Suprapubic skin (tissue), 4 donors: ENCODE measurements around the gene NRBF2. TPM values are rescaled to one million over a fixed set of nuclear protein-coding genes. Genes with fewer than 3 reads are reported as not detected.

Source experiments
- DNase-seq, 2 donors: peaks; one replicate each; pipeline ENCODE4 v3.0.0-alpha.2; 2019; ENCODE audit warnings: low spot score in 2 of 2
- H3K27ac ChIP-seq: fragments of 200-600 bp; sonication (generic); one replicate; pipeline ENCODE4 v1.5.1; 2019
- H3K27me3 ChIP-seq: fragments of 200-600 bp; sonication (generic); one replicate; pipeline ENCODE4 v1.5.1; 2019
- H3K36me3 ChIP-seq: fragments of 200-600 bp; sonication (generic); one replicate; pipeline ENCODE4 v1.5.1; 2019
- H3K4me1 ChIP-seq: fragments of 200-600 bp; sonication (generic); one replicate; pipeline ENCODE4 v1.5.1; 2019
- H3K4me3 ChIP-seq: fragments of 200-600 bp; sonication (generic); one replicate; pipeline ENCODE4 v1.5.1; 2019; ENCODE audit warnings: mild to moderate bottlenecking
- H3K9me3 ChIP-seq: fragments of 200-600 bp; sonication (generic); one replicate; pipeline ENCODE4 v1.5.1; 2019
- CTCF ChIP-seq, 2 donors: fragments of 200-600 bp in 1 of 2; fragments of 450-650 bp in 1 of 2; sonication (generic) in 1 of 2; IDR thresholded peaks; one replicate each; pipeline ENCODE4 v1.5.1; 2016 to 2019; ENCODE audit warnings: antibody characterized with exemption in 2 of 2, mild to moderate bottlenecking in 1 of 2, moderate library complexity in 1 of 2
- EP300 ChIP-seq: sonication (generic); formaldehyde crosslinking; IDR thresholded peaks from one replicate; pipeline ENCODE4 v1.6.1; 2017; ENCODE audit warnings: antibody characterized with exemption
- POLR2A ChIP-seq, 2 donors: fragments of 450-650 bp; IDR thresholded peaks; one replicate each; pipeline ENCODE4 v1.6.1; 2017; ENCODE audit warnings: antibody characterized with exemption in 2 of 2, mild to moderate bottlenecking in 2 of 2, moderate library complexity in 2 of 2
- POLR2AphosphoS5 ChIP-seq, 3 donors: sonication (generic); formaldehyde crosslinking; IDR thresholded peaks; one replicate each; pipeline ENCODE4 v1.6.1; 2017; ENCODE audit warnings: antibody characterized with exemption in 3 of 3
- WGBS: methylation state at CpG from one replicate; pipeline ENCODE4 v1.1.5; 2018; 5-methylcytosine and 5-hydroxymethylcytosine counted together
- total RNA-seq, 4 donors: library from RNA; depleted of rRNA; stranded (reverse); fragments of >200 nt; gene quantifications; one replicate each; pipeline ENCODE4 v1.1.0, GENCODE V29; 2016

The NRBF2 gene
- total RNA-seq, 4 donors from 2014 or later: 10.9 to 23.2 (median 13.9) TPM

GRCh38 chr10:63105225-63106110, 27.7 kb upstream of the NRBF2 start:
- Histone ChIP-seq H3K4me1 (peaks cover 12% of the 10 kb centered on the region), H3K27ac (peak overlapping the region; percentile 39), H3K9me3 (no peaks in the 10 kb centered on the region), H3K4me3 (no peak overlapping the region), H3K27me3 (no peaks in the 10 kb centered on the region), H3K36me3 (no peaks in the 10 kb centered on the region)
- WGBS: 81% methylated on average over 11 of the region's 11 CpGs
- TF ChIP-seq POLR2AphosphoS5 (IDR thresholded peaks at IDR 0.05) (no peak), POLR2A (IDR thresholded peaks at IDR 0.05) (no peak), CTCF (IDR thresholded peaks at IDR 0.05) (no peak)
- no peak for DNase-seq

- Histone ChIP-seq H3K9me3 (no peaks in the 10 kb centered on the region), H3K4me1 (peaks cover 12% of the 10 kb centered on the region), H3K36me3 (no peaks in the 10 kb centered on the region), H3K27me3 (no peaks in the 10 kb centered on the region), H3K27ac (peak overlapping the region; percentile 46), H3K4me3 (no peak overlapping the region)
- 35% methylated on average over 10 of the region's 10 CpGs for WGBS
- peak; percentile 67 to 81 for DNase-seq
- TF ChIP-seq CTCF (IDR thresholded peaks at IDR 0.05) (no peak), EP300 (no peak), POLR2A (IDR thresholded peaks at IDR 0.05) (no peak), POLR2AphosphoS5 (IDR thresholded peaks at IDR 0.05) (no peak)
Observed at GRCh38 chr10:63106111-63106755, 26.9 kb upstream of the NRBF2 start.

GRCh38 chr10:63107943-63108437, 25.1 kb upstream of the NRBF2 start:
- H3K9me3 ChIP-seq: no peaks in the 10 kb centered on the region
- no peak for DNase-seq

GRCh38 chr10:63110940-63111339, 22.2 kb upstream of the NRBF2 start:
- 96% methylated on average over 5 of the region's 5 CpGs for WGBS
- H3K4me3 ChIP-seq: no peak overlapping the region
- DNase-seq: no peak
- peaks cover 27% of the 10 kb centered on the region for H3K4me1 ChIP-seq
- H3K36me3 ChIP-seq: no peaks in the 10 kb centered on the region
- H3K9me3 ChIP-seq: no peaks in the 10 kb centered on the region
- H3K27ac ChIP-seq: no peak overlapping the region
- no peak for TF ChIP-seq CTCF (IDR thresholded peaks at IDR 0.05)
- no peak for TF ChIP-seq POLR2A (IDR thresholded peaks at IDR 0.05)
- no peak for TF ChIP-seq POLR2AphosphoS5 (IDR thresholded peaks at IDR 0.05)
- TF ChIP-seq EP300: no peak
- no peaks in the 10 kb centered on the region for H3K27me3 ChIP-seq

More at GRCh38 chr10:63107943-63108437, 25.1 kb upstream of the NRBF2 start:
- no peak overlapping the region for H3K27ac ChIP-seq
- no peaks in the 10 kb centered on the region for H3K36me3 ChIP-seq
- peaks cover 12% of the 10 kb centered on the region for H3K4me1 ChIP-seq
- no peak for TF ChIP-seq POLR2AphosphoS5 (IDR thresholded peaks at IDR 0.05)
- no peak overlapping the region for H3K4me3 ChIP-seq
- WGBS: 68% methylated on average over 3 of the region's 3 CpGs
- no peaks in the 10 kb centered on the region for H3K27me3 ChIP-seq

GRCh38 chr10:63114031-63114814, 18.9 kb upstream of the NRBF2 start:
- Histone ChIP-seq H3K27me3 (no peaks in the 10 kb centered on the region), H3K36me3 (no peaks in the 10 kb centered on the region), H3K4me1 (peaks cover 27% of the 10 kb centered on the region), H3K4me3 (no peak overlapping the region), H3K27ac (peak overlapping the region; percentile 77), H3K9me3 (no peaks in the 10 kb centered on the region)
- TF ChIP-seq EP300 (peak; percentile 77), POLR2A (IDR thresholded peaks at IDR 0.05) (no peak), CTCF (IDR thresholded peaks at IDR 0.05) (no peak), POLR2AphosphoS5 (IDR thresholded peaks at IDR 0.05) (peak; percentile 85 to 99 (median 87))
- WGBS: 28% methylated on average over 4 of the region's 4 CpGs
- DNase-seq: peak; percentile 82 to 85
